ENCODE measurements around the gene SLFN14. TPM values are rescaled to one million over a fixed set of nuclear protein-coding genes. Genes with fewer than 3 reads are reported as not detected.
A peak's percentile ranks its signal among the peaks of the same experiment; 100 is the strongest.
"Not testable (repeated sequence)": the region's sequence is repeated elsewhere in the genome, so short reads cannot be mapped to it uniquely, and the experiment has no call there.

The SLFN14 gene
- total RNA-seq, 2 donors from 2014 or later, result not detected

DNA sequence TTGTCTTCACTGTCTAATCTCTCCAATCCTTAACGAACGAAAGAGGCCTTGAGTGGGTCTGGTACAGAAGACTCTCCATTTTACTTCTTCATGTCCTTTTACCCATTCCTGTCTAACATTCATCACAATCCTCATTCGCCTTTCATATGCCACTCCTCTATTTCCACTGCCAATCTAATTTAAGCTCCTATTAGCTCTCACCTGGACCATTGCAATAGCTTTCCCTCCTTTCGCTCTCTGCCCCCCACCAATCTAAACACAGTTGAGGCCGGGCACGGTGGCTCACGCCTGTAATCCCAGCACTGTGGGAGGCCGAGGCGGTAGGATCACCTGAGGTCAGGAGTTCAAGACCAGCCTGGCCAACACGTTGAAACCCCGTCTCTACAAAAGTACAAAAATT lies 6.3 kb upstream of the SLFN14 start:
- Histone ChIP-seq H3K9me3 (no peaks in the 10 kb centered on the region), H3K4me1 (ENCODE audit: control insufficient read depth in 1 of 2, low read depth in 2 of 2) (peaks cover 16 to 28% of the 10 kb centered on the region in 2 donors), H3K4me3 (peak overlapping the region; percentile 96), H3K27me3 (replicated peaks; ENCODE audit: insufficient read depth) (no peaks in the 10 kb centered on the region), H3K27ac (no peak overlapping the region), H3K36me3 (no peaks in the 10 kb centered on the region)
- no peak for DNase-seq (ENCODE audit: low spot score)
- TF ChIP-seq, protein P1, sequence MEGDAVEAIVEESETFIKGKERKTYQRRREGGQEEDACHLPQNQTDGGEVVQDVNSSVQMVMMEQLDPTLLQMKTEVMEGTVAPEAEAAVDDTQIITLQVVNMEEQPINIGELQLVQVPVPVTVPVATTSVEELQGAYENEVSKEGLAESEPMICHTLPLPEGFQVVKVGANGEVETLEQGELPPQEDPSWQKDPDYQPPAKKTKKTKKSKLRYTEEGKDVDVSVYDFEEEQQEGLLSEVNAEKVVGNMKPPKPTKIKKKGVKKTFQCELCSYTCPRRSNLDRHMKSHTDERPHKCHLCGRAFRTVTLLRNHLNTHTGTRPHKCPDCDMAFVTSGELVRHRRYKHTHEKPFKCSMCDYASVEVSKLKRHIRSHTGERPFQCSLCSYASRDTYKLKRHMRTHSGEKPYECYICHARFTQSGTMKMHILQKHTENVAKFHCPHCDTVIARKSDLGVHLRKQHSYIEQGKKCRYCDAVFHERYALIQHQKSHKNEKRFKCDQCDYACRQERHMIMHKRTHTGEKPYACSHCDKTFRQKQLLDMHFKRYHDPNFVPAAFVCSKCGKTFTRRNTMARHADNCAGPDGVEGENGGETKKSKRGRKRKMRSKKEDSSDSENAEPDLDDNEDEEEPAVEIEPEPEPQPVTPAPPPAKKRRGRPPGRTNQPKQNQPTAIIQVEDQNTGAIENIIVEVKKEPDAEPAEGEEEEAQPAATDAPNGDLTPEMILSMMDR (IDR thresholded peaks at IDR 0.05), result no peak
- no peak for ATAC-seq (ENCODE audit: insufficient number of reproducible peaks, low FRiP score, low read depth)

DNA sequence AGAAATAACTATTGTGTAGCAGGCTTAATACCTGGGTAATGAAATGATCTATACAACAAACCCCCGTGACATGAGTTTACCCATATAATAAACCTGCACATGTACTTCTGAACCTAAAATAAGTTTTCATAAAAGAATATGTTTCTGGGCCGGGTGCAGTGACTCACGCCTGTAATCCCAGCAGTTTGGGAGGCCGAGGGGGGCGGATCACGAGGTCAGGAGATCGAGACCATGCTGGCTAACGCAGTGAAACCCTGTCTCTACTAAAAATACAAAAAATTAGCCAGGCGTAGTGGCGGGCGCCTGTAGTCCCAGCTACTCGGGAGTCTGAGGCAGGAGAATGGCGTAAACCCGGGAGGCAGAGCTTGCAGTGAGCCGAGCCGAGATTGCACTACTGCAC lies 2.6 kb upstream of the SLFN14 start:
- not testable (repeated sequence) for ATAC-seq (ENCODE audit: insufficient number of reproducible peaks, low FRiP score, low read depth)

DNA sequence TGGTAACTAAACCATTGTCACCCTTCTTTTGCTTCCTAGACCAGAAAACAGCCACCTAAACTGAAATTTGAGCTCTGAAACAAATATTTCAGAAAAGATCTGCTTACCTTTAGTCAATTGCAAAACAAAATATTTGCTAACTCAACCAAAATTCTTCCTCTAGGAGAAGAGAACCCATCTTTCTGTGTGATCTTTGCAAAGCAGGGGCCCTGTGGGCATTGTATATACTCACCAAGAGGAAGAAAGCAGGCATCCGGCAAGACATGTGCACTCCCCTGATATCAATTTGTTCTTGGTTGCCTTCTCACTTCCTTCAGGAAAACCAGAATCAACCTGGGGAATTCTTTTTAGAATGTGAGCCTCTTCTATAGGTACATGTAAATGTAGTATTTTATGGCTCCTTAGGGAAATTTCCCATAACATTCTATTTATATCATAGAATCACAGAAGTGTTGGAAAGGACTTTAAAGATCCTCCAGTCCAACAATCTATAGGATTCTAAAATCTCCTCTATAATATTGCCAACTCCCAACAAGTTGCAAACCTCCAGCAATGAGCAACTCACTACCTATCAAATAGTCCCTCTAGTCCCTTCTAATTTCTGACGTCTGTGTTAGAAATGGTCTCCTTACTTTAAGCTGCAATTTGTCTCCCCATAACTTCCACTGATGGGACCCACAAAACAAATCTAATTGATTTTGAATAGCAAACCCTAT lies 966 bp downstream of the SLFN14 start:
- Histone ChIP-seq H3K27ac (no peak overlapping the region), H3K27me3 (replicated peaks; ENCODE audit: insufficient read depth) (no peaks in the 10 kb centered on the region), H3K36me3 (no peaks in the 10 kb centered on the region), H3K4me1 (ENCODE audit: control insufficient read depth in 1 of 2, low read depth in 2 of 2) (no peaks in the 10 kb centered on the region), H3K9me3 (no peaks in the 10 kb centered on the region), H3K4me3 (no peak overlapping the region)
- TF ChIP-seq, protein P1 (IDR thresholded peaks at IDR 0.05), result no peak
- no peak for DNase-seq (ENCODE audit: low spot score)
- no peak for ATAC-seq (ENCODE audit: insufficient number of reproducible peaks, low FRiP score, low read depth)

More for the DNA sequence above, 2.6 kb upstream of the SLFN14 start:
- H3K9me3 ChIP-seq; H3K36me3 ChIP-seq; H3K4me3 ChIP-seq; H3K27ac ChIP-seq; H3K4me1 ChIP-seq (ENCODE audit: control insufficient read depth in 1 of 2, low read depth in 2 of 2); H3K27me3 ChIP-seq (replicated peaks; ENCODE audit: insufficient read depth); DNase-seq (ENCODE audit: low spot score): not testable (repeated sequence)

DNA sequence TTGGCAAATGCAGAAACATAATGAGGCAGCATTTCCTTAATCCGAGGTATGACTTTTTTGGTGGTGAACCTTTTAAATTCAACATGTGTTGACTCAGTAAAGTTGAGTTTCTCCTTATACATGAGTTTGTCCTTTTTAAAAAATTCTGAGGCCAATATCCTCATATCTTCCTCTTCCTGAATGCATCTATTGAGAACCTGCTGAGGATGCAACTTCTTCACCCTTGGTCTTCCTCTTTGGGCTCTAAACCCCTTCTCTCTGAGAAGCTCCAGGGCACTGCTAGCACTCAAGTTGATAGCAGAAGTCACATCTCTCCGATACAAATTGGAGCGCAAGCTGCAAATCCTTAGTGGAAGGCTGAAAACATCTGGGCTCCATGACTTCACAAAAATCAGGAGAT lies 3.3 kb downstream of the SLFN14 start:
- H3K9me3 ChIP-seq, result no peaks in the 10 kb centered on the region
- no peaks in the 10 kb centered on the region for H3K4me1 ChIP-seq (ENCODE audit: control insufficient read depth in 1 of 2, low read depth in 2 of 2)
- H3K36me3 ChIP-seq, result no peaks in the 10 kb centered on the region
- H3K27ac ChIP-seq, result no peak overlapping the region
- TF ChIP-seq, protein P1 (IDR thresholded peaks at IDR 0.05), result no peak
- DNase-seq (ENCODE audit: low spot score), result no peak
- no peak overlapping the region for H3K4me3 ChIP-seq
- ATAC-seq (ENCODE audit: insufficient number of reproducible peaks, low FRiP score, low read depth), result no peak
- H3K27me3 ChIP-seq (replicated peaks; ENCODE audit: insufficient read depth), result no peaks in the 10 kb centered on the region

DNA sequence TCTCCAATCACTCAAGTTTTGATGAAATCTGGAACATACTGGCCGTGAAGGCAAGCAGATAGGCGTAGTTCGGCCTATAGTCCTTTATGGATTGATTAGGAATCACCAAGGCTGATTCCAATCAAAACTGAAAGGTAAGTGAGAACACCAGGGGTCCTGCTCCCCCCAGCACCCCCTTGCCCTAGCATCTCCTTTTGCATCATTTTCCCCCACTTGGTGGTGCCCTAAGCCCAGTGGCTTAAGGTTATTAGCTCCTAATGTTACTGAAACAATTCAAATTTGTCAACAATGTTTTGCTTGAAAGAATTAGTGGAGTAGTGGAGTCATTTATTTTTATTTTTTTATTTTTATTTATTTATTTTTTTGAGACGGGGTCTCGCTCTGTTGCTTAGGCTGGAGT lies 4.9 kb downstream of the SLFN14 start:
- no peaks in the 10 kb centered on the region for H3K4me1 ChIP-seq (ENCODE audit: control insufficient read depth in 1 of 2, low read depth in 2 of 2)
- H3K27me3 ChIP-seq (replicated peaks; ENCODE audit: insufficient read depth), result no peaks in the 10 kb centered on the region
- DNase-seq (ENCODE audit: low spot score) (no peak), ATAC-seq (ENCODE audit: insufficient number of reproducible peaks, low FRiP score, low read depth) (no peak)
- no peaks in the 10 kb centered on the region for H3K36me3 ChIP-seq
- H3K27ac ChIP-seq, result no peak overlapping the region
- no peaks in the 10 kb centered on the region for H3K9me3 ChIP-seq
- TF ChIP-seq, protein P1 (IDR thresholded peaks at IDR 0.05), result no peak
- no peak overlapping the region for H3K4me3 ChIP-seq

DNA sequence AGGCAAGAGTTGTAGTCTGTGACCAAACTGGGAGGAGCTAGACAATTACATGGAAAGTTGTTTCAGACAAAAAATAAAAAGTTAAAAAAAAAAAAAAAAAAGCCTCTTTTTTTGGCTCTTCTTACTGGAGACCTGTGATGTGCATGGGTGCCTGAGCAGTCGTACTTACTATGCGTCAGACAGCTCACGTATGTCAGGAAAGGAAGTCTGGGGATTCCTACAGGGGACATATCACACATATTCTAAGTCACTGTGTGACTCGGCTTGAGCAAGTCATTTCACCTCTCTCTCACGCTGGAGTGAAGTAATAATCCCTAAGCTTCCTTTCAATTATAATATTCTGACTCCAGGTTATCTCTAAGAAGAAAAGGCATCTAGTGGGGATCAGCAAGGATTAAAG lies 6.0 kb downstream of the SLFN14 start:
- Histone ChIP-seq H3K27me3 (replicated peaks; ENCODE audit: insufficient read depth) (no peaks in the 10 kb centered on the region), H3K27ac (no peak overlapping the region), H3K9me3 (no peaks in the 10 kb centered on the region), H3K4me3 (no peak overlapping the region), H3K36me3 (no peaks in the 10 kb centered on the region), H3K4me1 (ENCODE audit: control insufficient read depth in 1 of 2, low read depth in 2 of 2) (no peaks in the 10 kb centered on the region)
- DNase-seq (ENCODE audit: low spot score), result no peak
- TF ChIP-seq, protein P1 (IDR thresholded peaks at IDR 0.05), result no peak
- ATAC-seq (ENCODE audit: insufficient number of reproducible peaks, low FRiP score, low read depth), result no peak
